Immature natural killer cell (primary cell): ENCODE data around the gene SORCS2. TPM values are rescaled to one million over a fixed set of nuclear protein-coding genes. Genes with fewer than 3 reads are reported as not detected.

ENCODE experiments used
- DNase-seq, 3 donors: peaks; one replicate each; pipeline ENCODE4 v3.0.0; 2022; ENCODE audit warnings: mixed read lengths in 1 of 3
- H3K27ac Mint-ChIP-seq, 6 donors: one replicate each; pipeline ENCODE4 v1.8.0; 2020; ENCODE audit warnings: mixed read lengths in 6 of 6, mild to moderate bottlenecking in 5 of 6, inconsistent platforms in 4 of 6, moderate library complexity in 3 of 6
- H3K27me3 Mint-ChIP-seq, 3 donors: one replicate each; pipeline ENCODE4 v1.8.0; 2020 to 2021; ENCODE audit warnings: low read depth in 3 of 3, mild to moderate bottlenecking in 3 of 3, mixed read lengths in 3 of 3, moderate library complexity in 3 of 3, inconsistent platforms in 1 of 3
- H3K36me3 Mint-ChIP-seq, 3 donors: one replicate each; pipeline ENCODE4 v1.8.0; 2020; ENCODE audit warnings: mixed read lengths in 3 of 3, inconsistent platforms in 2 of 3, mild to moderate bottlenecking in 2 of 3
- H3K4me1 Mint-ChIP-seq, 2 donors: one replicate each; pipeline ENCODE4 v1.8.0; 2020; ENCODE audit warnings: inconsistent platforms in 2 of 2, mild to moderate bottlenecking in 2 of 2, mixed read lengths in 2 of 2, moderate library complexity in 1 of 2
- H3K4me3 Mint-ChIP-seq, 5 donors: one replicate each; pipeline ENCODE4 v1.8.0; 2020; ENCODE audit warnings: mild to moderate bottlenecking in 5 of 5, mixed read lengths in 5 of 5, inconsistent platforms in 3 of 5, moderate library complexity in 3 of 5
- H3K9me3 Mint-ChIP-seq, 6 donors: one replicate each; pipeline ENCODE4 v1.8.0; 2020; ENCODE audit warnings: mild to moderate bottlenecking in 6 of 6, mixed read lengths in 6 of 6, inconsistent platforms in 4 of 6, moderate library complexity in 3 of 6
- polyA plus RNA-seq, 3 donors: library from polyadenylated mRNA; unstranded; fragments of 300-500 nt; fragmentation: Illumina TruSeq; gene quantifications; one replicate each; pipeline ENCODE4 v1.2.3, GENCODE V29; 2021

Gene SORCS2
- polyA plus RNA-seq, 3 donors from 2014 or later = 0.04 to 0.16 TPM; not detected in 1

DNA sequence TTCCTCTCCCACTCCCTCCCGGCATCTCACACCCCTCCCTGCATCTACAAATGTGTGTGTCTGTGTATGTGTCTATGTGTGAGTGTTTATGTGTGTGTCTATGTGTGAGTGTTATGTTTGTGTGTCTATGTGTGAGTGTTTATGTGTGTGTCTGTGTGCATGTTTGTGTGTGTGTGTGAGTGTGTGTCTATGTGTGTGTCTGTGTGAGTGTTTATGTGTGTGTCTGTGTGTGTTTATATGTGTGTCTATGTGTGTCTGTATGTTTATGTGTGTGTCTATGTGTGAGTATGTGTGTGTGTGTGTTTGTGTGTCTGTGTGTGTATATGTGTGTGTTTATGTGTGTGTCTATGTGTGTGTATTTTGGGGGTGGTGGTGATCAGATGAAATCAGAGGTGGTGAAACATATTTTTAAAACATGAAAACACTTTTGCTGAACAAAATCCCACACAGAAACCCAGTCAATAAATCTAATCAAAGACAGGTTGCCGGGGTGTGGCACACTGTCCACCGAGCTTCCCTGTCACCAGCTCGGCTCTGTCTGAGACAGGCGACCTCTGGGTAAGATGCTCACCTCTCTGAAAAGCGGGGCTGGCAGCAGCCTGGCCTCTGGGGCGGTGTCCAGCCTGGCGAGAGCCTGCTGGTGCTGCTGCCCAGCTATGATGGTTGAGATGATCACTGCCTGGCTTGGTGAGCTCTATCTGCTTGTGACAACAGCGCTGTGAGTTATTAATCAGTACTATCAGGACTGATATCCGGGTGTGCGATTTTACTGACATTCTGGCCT lies 429.1 kb downstream of the SORCS2 start:
- no peaks in the 10 kb centered on the region for H3K9me3 Mint-ChIP-seq
- H3K4me3 Mint-ChIP-seq = no peak overlapping the region
- peaks cover 0 to 6% (median 0%) of the 10 kb centered on the region in 3 donors for H3K36me3 Mint-ChIP-seq
- H3K4me1 Mint-ChIP-seq = peaks cover 0 to 7% of the 10 kb centered on the region in 2 donors
- DNase-seq = no peak
- H3K27ac Mint-ChIP-seq = peak overlapping the region in 4 of 6 donors; percentile 15 to 57 (median 36)
- H3K27me3 Mint-ChIP-seq = peaks cover 5 to 9% (median 8%) of the 10 kb centered on the region in 3 donors

- Mint-ChIP-seq H3K4me1 (peaks cover 0 to 7% of the 10 kb centered on the region in 2 donors), H3K9me3 (no peaks in the 10 kb centered on the region), H3K27me3 (peaks cover 3 to 9% (median 8%) of the 10 kb centered on the region in 3 donors), H3K4me3 (no peak overlapping the region), H3K27ac (no peak overlapping the region), H3K36me3 (peaks cover 0 to 6% (median 0%) of the 10 kb centered on the region in 3 donors)
- no peak for DNase-seq
Measured at GRCh38 chr4:7622371-7622770, 430.0 kb downstream of the SORCS2 start.

- no peak overlapping the region for H3K4me3 Mint-ChIP-seq
- no peak for DNase-seq
- H3K4me1 Mint-ChIP-seq = peaks cover 0 to 8% of the 10 kb centered on the region in 2 donors
- peaks cover 2 to 9% (median 8%) of the 10 kb centered on the region in 3 donors for H3K27me3 Mint-ChIP-seq
- peaks cover 0 to under 1% (median 0%) of the 10 kb centered on the region in 6 donors for H3K9me3 Mint-ChIP-seq
- peaks cover 0 to 6% (median 0%) of the 10 kb centered on the region in 3 donors for H3K36me3 Mint-ChIP-seq
- H3K27ac Mint-ChIP-seq = peak overlapping the region in 2 of 6 donors; percentile 10 to 73
Measured at GRCh38 chr4:7623468-7623867, 431.1 kb downstream of the SORCS2 start.

GRCh38 chr4:7624396-7624980 lies 432.1 kb downstream of the SORCS2 start:
- Mint-ChIP-seq H3K9me3 (peaks cover 0 to 3% (median 0%) of the 10 kb centered on the region in 6 donors), H3K36me3 (peaks cover 0 to 6% (median 0%) of the 10 kb centered on the region in 3 donors), H3K27ac (peak overlapping the region in 2 of 6 donors; percentile 30 to 65), H3K4me1 (peaks cover 0 to 9% of the 10 kb centered on the region in 2 donors), H3K4me3 (no peak overlapping the region), H3K27me3 (peaks cover 2 to 9% (median 8%) of the 10 kb centered on the region in 3 donors)
- no peak for DNase-seq

DNA sequence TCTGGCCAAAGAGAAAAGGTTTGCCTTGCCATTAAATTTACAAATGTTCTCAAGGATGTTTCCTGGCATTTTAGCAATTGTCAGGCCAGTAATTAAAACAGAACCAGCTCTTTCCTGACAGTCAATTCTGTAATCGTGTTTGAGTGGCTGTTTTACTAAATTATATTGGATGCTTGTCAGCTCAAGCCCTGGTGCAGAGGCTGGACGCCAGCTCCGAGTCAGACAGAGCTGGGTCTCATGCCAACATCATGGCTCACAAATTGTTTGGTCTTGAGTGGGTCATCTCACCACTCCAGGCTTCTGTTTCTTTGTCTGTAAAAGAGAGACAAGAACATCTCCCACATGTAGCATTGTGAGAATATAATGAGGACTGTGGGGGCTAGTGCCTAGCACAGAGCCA lies 432.7 kb downstream of the SORCS2 start:
- peaks cover 0 to 6% (median 0%) of the 10 kb centered on the region in 3 donors for H3K36me3 Mint-ChIP-seq
- H3K4me3 Mint-ChIP-seq = no peak overlapping the region
- H3K4me1 Mint-ChIP-seq = peaks cover 0 to 12% of the 10 kb centered on the region in 2 donors
- peak overlapping the region in 1 of 6 donors; percentile 65 for H3K27ac Mint-ChIP-seq
- no peak for DNase-seq
- peaks cover 0 to 3% (median 0%) of the 10 kb centered on the region in 6 donors for H3K9me3 Mint-ChIP-seq
- peaks cover 2 to 11% (median 6%) of the 10 kb centered on the region in 3 donors for H3K27me3 Mint-ChIP-seq

GRCh38 chr4:7626531-7626930 lies 434.2 kb downstream of the SORCS2 start:
- H3K4me3 Mint-ChIP-seq = no peak overlapping the region
- peaks cover 0 to 3% (median 0%) of the 10 kb centered on the region in 6 donors for H3K9me3 Mint-ChIP-seq
- no peak for DNase-seq
- peak overlapping the region in 1 of 6 donors; percentile 40 for H3K27ac Mint-ChIP-seq
- peaks cover 3 to 8% (median 5%) of the 10 kb centered on the region in 3 donors for H3K27me3 Mint-ChIP-seq
- peaks cover 0 to 6% (median 0%) of the 10 kb centered on the region in 3 donors for H3K36me3 Mint-ChIP-seq
- peaks cover 0 to 7% of the 10 kb centered on the region in 2 donors for H3K4me1 Mint-ChIP-seq

DNA sequence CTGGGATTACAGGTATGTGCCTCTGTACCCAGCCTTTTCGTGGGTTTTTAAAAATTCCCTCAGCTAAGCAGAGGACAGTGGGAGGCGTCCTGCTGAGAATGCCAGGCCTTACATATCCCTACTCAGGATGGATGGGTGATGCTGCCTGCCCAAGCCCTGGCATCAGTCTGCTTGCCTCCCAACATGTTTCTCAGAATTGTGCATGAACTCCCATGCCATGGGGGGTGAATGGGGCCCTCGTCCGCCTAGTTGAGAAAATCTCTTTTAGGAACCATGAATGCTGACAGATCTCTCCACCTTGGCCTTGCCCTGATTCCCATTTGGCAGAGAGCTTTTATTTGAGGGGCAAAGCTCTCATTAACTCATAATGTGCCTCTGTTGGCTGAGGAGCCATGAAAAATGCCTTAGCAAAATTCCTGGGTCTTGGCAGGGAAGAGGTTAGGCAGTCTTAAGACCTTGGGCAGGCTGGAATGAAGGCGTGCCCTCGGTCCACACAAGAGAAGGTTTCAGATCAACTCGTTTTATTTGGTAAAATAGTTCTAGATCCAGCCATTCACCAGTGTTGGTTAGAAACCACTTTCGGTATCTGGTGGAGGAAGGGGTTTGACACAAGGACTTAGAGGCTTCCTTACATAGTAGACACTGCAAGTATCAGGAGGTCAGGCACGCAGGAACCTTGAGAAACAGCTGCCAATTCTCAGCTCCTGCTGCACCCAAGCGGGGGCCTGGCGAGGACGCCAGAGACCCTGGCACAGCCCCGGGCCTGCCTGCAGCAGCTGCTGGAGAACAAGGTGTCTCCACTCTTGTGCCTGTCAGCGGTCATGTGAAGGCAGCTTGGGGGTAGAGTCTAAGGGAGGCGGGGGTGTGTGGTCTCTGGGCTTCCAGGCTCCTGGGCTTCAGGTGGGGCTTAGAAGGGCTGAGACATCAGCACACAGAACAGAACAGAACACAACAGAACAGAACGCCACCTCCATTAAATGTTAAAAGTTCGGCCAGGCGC lies 435.2 kb downstream of the SORCS2 start:
- peak overlapping the region in 1 of 6 donors; percentile 53 for H3K27ac Mint-ChIP-seq
- H3K36me3 Mint-ChIP-seq = peaks cover 0 to 6% (median 0%) of the 10 kb centered on the region in 3 donors

GRCh38 chr4:7628432-7628831 lies 436.1 kb downstream of the SORCS2 start:
- DNase-seq = no peak
- peaks cover 3 to 8% (median 8%) of the 10 kb centered on the region in 3 donors for H3K27me3 Mint-ChIP-seq
- peaks cover 0 to 6% (median 0%) of the 10 kb centered on the region in 3 donors for H3K36me3 Mint-ChIP-seq
- no peak overlapping the region for H3K4me3 Mint-ChIP-seq
- peaks cover 0 to 5% (median 0%) of the 10 kb centered on the region in 6 donors for H3K9me3 Mint-ChIP-seq
- peaks cover under 1 to 9% of the 10 kb centered on the region in 2 donors for H3K4me1 Mint-ChIP-seq
- H3K27ac Mint-ChIP-seq = peak overlapping the region in 1 of 6 donors; percentile 11

More for the DNA sequence above, 435.2 kb downstream of the SORCS2 start:
- H3K4me3 Mint-ChIP-seq = no peak overlapping the region
- H3K27me3 Mint-ChIP-seq = peaks cover 3 to 8% (median 5%) of the 10 kb centered on the region in 3 donors
- DNase-seq = no peak
- H3K9me3 Mint-ChIP-seq = peaks cover 0 to 3% (median 0%) of the 10 kb centered on the region in 6 donors
- peaks cover 0 to 7% of the 10 kb centered on the region in 2 donors for H3K4me1 Mint-ChIP-seq

DNA sequence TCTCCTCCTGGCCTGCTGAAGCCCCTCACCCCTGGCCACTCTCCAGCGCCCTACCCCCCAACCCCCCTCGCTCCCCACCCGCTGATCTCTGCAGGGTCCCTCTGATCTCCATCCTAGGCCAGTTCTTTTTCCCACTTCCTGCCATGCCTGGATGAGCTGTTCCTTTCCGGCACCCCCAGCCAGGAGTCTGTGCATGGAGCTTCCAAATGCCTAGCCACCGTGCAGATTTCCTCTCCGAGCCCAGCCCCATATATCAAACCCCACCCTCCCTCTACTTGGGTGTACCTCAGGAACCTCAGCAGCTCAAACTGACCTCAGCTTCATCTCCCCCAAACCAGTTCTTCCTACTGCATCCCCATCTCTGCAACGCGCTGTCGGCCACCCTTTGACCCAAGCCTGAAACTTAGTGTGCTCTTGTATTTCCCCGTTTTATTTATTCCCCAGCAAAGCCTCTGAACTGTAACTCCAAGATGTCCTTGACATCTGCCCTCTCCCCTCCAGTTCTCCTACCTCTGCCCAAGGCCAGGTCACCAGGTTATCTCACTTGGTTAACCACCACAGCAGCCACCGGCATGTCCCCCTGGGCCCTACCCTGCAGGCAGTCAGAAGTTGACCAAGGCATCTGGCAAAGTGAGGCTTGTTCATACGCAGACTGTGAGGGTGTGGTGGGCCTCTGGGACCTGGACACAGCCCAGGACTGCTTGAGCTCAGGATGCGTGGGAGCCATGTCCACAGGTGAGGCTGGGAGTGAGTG lies 437.3 kb downstream of the SORCS2 start:
- Mint-ChIP-seq H3K36me3 (peaks cover 0 to 3% (median 0%) of the 10 kb centered on the region in 3 donors), H3K9me3 (peaks cover 0 to 5% (median 0%) of the 10 kb centered on the region in 6 donors)

DNA sequence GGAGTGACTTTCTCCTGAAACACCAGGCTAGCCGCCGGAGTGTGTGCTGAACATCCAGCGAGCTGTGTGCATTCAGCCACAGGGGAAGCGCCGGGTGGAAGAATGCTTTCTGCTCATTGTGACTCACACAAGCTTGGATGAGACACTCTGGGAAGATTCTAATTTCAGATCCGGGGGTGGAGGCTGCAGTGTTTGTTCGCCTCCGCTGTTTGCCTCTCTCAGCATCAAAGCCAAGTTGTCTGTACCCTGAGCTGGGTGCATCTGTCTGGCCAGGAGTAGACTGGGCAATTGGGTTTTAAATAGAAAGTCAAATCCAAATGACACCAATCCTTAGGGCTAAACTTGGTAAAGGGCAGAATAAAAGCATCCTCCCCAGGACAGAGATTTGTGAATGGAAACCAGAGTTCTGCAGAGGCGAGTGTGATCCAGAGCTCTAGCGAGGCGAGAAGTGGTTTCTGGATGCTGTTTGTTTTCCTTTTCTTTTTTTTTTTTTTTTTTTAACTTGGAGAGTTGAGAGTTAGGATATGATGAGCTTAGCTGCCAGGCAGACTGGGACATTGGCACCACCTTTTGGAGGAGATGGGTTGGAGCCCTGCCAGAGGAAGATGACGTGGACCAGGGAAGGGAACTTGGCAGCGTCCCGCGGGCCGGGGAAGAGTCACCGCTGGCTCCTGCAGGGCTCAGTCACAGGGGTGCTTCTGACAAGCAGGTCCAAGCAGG lies 438.4 kb downstream of the SORCS2 start:
- no peak for DNase-seq
- H3K27ac Mint-ChIP-seq = peak overlapping the region in 3 of 6 donors; percentile 33 to 77 (median 72)
- no peaks in the 10 kb centered on the region for H3K36me3 Mint-ChIP-seq
- no peak overlapping the region for H3K4me3 Mint-ChIP-seq
- peaks cover 0 to 5% (median 0%) of the 10 kb centered on the region in 6 donors for H3K9me3 Mint-ChIP-seq
- H3K4me1 Mint-ChIP-seq = peaks cover 23% of the 10 kb centered on the region in 2 donors
- peaks cover 3 to 11% (median 7%) of the 10 kb centered on the region in 3 donors for H3K27me3 Mint-ChIP-seq

More for the DNA sequence above, 437.3 kb downstream of the SORCS2 start:
- no peak overlapping the region for H3K27ac Mint-ChIP-seq
- H3K27me3 Mint-ChIP-seq = peaks cover 3 to 9% (median 6%) of the 10 kb centered on the region in 3 donors
- H3K4me3 Mint-ChIP-seq = no peak overlapping the region
- peaks cover 12 to 13% of the 10 kb centered on the region in 2 donors for H3K4me1 Mint-ChIP-seq
- no peak for DNase-seq

- H3K9me3 Mint-ChIP-seq = peaks cover 0 to 5% (median 0%) of the 10 kb centered on the region in 6 donors
- DNase-seq = no peak
Measured at GRCh38 chr4:7631288-7632014, 439.1 kb downstream of the SORCS2 start.

More at GRCh38 chr4:7631288-7632014, 439.1 kb downstream of the SORCS2 start:
- Mint-ChIP-seq H3K27ac (peak overlapping the region in 2 of 6 donors; percentile 33 to 77), H3K36me3 (no peaks in the 10 kb centered on the region), H3K4me1 (peaks cover 26 to 28% of the 10 kb centered on the region in 2 donors), H3K4me3 (no peak overlapping the region), H3K27me3 (peaks cover 3 to 11% (median 7%) of the 10 kb centered on the region in 3 donors)
